ENCODE data around the gene SLC38A9.
"Not testable (repeated sequence)": the region's sequence is repeated elsewhere in the genome, so short reads cannot be mapped to it uniquely, and the experiment has no call there.

Gene SLC38A9

DNA sequence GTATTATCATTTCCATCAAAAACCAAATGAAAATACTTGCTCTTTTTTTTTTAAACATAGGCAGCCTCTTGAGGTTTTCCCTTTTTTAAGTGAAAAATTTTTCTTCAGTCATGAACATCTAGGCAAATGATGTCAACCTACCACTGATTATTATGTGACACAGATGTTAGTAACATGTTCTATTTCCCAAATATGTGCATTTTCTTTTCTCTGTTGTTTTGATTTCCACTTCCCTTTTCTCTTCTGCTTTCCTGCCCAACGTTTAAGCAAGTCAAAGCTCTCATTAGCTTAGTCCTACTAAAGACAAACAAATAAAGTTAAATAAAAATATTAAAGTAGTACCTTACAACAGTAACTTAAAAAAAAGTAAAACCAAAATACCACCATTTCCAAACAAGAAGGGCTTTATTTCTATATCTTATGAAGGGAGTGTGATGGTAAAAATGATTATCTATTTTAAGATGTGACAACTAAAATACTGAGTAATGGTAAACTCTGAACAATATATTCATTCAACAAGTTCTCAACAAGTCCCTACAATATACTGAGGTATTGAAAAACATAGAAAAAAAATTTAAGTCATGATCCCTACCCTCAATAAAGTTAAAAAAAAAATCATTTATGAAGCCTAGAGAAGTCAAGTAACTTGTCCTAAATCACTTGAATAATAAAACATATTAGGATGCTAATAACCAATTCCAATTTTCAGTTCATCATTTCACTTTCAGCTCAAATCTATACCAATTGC lies 9.4 kb downstream of the SLC38A9 start:
- no peak for DNase-seq (ENCODE audit: low spot score)

DNA sequence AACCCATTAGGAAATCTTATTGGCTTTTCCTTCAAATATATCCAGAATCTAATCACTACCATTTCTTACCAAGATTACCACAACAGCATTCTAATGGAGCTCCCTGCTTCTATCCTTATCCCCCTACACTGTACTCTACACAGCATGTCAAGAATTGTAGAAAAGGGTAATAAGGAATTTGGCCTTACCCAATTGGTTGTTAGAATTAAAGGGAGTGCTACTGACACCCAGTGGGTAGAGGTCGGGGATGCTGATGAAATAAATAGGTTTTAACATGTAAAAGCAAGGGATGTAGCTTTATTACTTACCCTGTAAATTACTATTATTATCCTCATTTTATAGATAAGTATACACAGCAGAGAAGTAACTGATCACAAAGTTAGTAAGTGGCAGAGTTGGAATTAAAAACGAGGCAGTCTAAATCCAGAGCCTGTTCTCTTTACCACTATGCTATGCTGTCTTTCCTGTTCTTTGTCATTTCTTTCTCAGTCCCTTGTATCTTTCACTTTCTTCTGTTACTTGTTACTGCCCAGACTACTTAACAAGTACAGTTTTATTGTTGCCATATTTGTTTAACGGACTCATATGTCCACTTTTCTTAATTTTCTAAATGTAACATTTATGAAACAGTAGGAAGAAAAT lies 10.5 kb downstream of the SLC38A9 start:
- no peak for DNase-seq (ENCODE audit: low spot score)

GRCh38 chr5:55700745-55701144 lies 11.4 kb downstream of the SLC38A9 start:
- no peak for DNase-seq (ENCODE audit: low spot score)

- DNase-seq (ENCODE audit: low spot score): no peak
Observed at GRCh38 chr5:55699041-55699688, 13.0 kb downstream of the SLC38A9 start.

DNA sequence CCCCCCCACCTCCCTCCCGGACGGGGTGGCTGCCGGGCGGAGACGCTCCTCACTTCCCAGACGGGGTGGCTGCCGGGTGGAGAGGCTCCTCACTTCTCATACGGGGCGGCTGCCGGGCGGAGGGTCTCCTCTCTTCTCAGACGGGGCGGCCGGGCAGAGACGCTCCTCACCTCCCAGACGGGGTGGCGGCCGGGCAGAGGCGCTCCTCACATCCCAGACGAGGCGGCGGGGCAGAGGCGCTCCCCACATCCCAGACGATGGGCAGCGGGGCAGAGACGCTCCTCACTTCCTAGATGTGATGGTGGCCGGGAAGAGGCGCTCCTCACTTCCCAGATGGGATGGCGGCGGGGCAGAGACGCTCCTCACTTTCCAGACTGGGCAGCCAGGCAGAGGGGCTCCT lies 15.4 kb downstream of the SLC38A9 start:
- DNase-seq (ENCODE audit: low spot score): not testable (repeated sequence)

- DNase-seq (ENCODE audit: low spot score): no peak
Observed at GRCh38 chr5:55694152-55694830, 17.8 kb downstream of the SLC38A9 start.

DNA sequence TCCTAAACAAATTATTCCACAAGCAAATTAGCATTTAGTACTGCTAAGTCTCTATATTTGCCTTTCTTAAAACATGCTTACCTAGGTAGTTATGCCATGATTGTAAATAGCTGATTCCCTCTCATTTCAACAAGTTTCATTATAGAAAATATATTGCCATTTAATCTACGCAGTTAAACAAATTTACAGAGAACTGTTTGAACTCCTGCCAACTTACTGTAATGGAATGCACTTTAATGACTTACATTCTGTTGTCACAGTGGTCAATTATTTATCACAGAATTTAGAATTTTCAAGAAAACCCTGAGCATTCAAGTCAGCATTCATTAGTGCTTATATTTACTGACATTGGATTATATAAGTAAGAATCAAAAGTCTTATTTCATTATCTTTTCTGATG lies 19.6 kb downstream of the SLC38A9 start:
- DNase-seq (ENCODE audit: low spot score): no peak

DNA sequence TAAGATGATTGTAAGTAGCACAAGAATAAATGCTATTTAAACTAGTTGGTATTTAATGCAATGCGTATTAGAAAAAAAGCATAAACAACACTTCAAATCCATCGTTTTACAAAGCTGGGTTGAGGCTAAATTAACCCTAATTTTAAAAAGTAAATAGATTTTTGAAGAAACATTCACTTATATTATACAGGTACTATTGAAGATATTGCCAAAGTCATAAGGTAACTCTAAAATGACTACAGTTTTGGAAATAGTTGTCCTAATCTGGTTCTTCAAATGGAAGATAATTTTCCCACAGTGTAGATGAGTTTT lies 20.1 kb downstream of the SLC38A9 start:
- DNase-seq (ENCODE audit: low spot score): no peak

GRCh38 chr5:55691265-55692105 lies 20.6 kb downstream of the SLC38A9 start:
- DNase-seq (ENCODE audit: low spot score): no peak

DNA sequence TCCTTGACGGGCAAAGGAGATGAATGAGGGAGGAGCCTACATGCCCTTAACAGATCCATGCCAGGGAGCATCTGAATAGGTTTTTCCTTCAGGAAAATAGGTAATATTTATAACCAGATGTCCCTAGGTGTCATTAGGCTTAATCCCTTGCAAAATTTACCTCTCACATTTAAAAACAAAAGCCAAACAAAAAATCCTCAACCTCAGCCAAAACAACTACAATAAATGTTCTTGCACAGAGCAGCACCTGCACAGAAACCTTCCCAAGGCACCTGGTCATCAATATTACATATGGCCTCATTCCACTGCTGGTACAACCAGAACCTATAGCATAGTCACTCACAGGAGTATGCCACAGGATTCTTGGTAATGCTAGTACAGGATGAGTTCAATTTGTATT lies 30.1 kb downstream of the SLC38A9 start:
- no peak for DNase-seq (ENCODE audit: low spot score)

- DNase-seq (ENCODE audit: low spot score): no peak
Observed at GRCh38 chr5:55681301-55681700, 30.8 kb downstream of the SLC38A9 start.

DNA sequence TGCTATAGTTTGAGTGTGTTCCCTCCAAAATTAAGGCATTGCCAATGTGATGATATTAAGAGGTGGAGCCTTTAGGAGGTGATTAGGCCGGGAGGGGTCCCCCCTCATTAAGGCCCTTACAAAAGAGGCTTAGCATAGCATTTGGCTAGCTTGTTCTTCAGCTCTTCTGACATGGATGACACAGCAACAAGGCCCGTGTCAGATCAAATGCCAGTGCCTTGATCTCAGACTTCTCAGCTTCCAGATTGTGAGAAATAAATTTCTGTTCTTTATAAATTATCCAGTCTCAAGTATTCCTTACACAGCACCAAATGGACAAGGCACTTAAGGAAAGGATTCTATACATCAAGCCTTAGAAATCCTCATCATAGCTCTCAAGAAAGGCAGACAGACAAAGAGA lies 31.8 kb downstream of the SLC38A9 start:
- no peak for DNase-seq (ENCODE audit: low spot score)

DNA sequence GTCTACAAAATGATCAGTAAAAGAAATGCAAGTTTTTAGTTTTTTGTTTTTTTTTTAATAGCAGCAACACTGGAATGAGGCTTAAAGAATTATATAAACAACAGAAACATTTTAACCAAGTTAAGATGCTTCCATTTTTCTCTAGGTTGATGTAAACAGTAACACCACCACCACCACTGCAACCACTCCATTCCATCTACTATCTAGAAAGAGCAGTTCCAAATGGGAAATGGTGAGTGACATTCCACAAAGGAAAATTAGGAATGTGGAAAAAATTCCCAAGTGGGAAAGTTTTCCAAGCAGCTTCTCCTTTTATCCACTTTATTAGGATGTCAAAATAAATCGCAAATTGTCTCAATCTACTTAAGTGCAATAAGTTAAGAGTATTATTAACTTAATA lies 32.6 kb downstream of the SLC38A9 start:
- DNase-seq (ENCODE audit: low spot score): no peak

DNA sequence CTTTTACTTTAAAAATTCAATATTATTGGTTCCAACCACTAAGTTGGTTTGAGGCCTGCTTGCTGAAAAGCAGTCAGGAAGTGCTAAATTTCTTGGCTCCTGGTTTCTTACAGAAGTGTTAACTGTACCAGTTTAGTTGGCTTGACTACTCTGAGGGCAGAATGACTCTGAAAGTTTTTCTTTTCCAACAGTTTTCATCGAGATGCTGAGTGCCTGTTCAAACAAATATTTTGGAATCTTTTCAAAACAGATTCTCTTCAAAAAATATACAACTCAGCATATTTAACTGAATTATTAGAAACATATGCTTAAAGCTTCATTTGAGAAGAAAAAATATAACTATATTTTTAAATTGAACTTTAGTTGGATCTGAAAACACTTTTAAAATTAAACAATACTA lies 37.0 kb downstream of the SLC38A9 start:
- DNase-seq (ENCODE audit: low spot score): no peak

DNA sequence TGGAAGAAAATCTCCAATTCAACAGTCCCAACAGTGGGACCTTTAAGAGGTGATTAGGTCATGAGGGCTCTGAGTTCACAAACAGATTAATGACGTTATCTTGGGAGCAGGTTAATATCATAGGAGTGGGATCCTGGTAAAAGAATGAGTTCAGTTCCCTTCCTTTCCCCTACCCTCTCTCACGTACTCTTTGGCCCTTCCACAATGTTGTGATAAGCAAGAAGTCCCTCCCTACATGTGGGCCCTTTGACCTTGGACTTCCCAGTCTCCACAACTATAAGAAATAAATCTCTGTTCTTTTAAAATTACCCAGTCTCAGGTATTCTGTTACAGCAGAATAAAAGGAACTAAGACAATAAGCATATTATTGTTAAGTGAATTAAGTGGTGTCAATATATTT lies 37.8 kb downstream of the SLC38A9 start:
- no peak for DNase-seq (ENCODE audit: low spot score)

- DNase-seq (ENCODE audit: low spot score): no peak
Observed at GRCh38 chr5:55672477-55672911, 39.6 kb downstream of the SLC38A9 start.

- DNase-seq (ENCODE audit: low spot score): no peak
Observed at GRCh38 chr5:55671975-55672374, 40.1 kb downstream of the SLC38A9 start.

DNA sequence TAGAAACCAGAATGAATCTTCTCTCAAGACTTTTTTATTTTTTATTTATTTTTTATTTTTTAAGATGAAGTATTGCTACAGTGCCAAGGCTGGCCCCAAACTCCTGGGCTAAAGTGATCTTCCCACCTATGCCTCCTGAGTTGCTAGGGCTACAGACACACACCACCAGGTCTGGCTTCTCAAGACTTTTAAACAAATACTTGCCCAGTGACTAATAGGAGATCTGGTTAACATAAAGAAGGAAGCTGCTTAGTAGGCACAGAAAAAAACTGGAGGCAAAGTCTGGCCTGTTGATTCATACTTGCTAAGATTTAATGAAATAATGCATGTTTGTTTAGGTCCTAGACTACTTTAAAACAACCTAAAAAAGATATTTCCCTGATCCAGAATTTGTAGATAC lies 43.8 kb downstream of the SLC38A9 start:
- no peak for DNase-seq (ENCODE audit: low spot score)

- no peak for DNase-seq (ENCODE audit: low spot score)
Observed at GRCh38 chr5:55667938-55668337, 44.2 kb downstream of the SLC38A9 start.

DNA sequence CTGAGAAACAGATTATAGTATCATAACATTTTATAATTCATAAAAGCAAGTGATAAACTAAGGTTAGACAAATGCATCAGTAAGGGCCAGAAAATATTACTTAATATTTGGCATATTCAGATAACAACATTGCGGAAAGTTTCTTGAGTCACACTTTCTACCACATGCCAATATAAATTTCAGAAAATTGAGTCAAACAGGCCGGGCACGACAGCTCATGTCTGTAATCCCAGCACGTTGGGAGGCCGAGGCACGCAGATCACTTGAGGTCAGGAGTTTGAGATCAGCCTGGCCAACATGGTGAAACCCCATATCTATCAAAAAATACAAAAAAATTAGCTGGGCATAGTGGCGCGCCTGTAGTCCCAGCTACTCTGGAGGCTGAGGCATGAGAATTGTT lies 47.1 kb downstream of the SLC38A9 start:
- DNase-seq (ENCODE audit: low spot score): no peak

GRCh38 chr5:55657443-55657842 lies 54.7 kb downstream of the SLC38A9 start:
- DNase-seq (ENCODE audit: low spot score): no peak

DNA sequence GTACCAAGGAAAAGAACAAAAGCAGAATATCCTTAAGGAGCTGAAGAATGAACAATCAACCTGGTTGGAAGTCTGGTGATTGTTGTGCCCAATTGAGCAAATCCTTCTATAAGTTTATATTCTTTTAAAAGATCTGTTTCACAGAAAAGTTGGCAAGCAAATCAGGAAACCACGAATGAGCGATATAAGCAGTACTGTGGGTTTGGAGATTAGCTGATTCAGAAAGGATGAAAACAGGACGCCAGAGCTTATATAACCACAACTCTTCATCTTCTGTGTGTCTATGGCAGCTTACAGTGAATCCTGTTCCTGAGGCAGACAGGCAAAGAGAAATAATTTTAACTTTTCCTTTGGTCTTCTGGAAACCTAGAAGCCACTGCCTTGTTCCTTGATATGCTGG lies 61.7 kb downstream of the SLC38A9 start:
- DNase-seq (ENCODE audit: low spot score): no peak
